Activated CD4-positive, alpha-beta T cell treated with anti-CD3 and anti-CD28 coated beads, Interleukin-2, amount 50 U/mL, for 4 hours (primary cell): ENCODE data around the gene GABRG3.

Source experiments
- DNase-seq, 2 experiments: peaks; one replicate each; pipeline ENCODE4 v3.0.0-alpha.2; 2020

GABRG3 gene

DNA sequence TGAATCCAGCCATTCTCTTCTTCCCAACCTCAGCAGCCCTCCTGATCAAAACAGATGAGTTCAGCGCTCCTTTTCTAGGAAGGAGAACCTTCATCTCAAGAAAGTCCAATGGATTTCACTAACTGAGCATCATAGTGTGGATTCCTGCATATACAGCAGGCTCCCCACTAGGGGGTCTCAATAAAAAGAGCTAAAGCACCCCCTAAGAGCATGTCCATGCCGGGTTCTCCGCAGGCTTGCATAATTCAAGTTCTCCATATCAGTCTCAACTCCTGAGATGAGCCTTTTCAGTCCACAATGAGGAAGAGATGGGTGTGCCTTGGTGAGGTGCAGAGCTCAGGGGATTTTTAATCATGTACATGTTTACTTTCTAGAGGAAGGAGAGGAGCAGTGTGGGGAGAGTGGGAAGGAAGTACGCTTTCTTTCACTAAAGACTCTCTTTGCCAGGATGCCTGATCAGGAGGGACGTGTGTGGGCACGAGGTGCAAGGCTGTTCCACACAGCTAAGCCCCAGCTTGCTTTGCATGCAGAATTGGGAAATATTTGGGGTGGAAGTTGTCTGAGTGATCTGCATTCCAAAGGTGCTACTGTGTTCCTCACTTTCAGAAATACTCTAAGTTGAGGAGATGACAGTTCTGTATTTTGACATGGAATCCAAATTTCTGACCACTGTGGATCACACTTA lies 564.6 kb downstream of the GABRG3 start:
- no peak for DNase-seq

DNA sequence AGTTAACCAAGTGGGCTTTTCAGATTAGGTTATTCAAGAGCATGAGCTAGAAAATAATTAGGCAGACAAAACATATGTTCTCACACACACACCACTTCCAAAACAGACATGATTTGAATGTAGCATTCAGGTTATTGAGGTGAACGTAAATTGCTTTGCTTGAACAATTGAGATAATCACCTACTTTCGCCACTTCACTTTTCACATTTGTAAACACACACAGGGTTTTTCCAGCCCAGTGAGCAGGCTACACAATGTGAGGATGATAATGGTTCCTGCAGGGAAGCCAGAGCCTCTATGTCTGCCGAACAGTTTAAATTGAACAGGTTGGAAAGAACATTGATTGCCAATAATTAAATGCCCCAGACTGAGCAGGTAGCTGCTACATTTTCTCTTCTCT lies 567.3 kb downstream of the GABRG3 start:
- DNase-seq: no peak

DNA sequence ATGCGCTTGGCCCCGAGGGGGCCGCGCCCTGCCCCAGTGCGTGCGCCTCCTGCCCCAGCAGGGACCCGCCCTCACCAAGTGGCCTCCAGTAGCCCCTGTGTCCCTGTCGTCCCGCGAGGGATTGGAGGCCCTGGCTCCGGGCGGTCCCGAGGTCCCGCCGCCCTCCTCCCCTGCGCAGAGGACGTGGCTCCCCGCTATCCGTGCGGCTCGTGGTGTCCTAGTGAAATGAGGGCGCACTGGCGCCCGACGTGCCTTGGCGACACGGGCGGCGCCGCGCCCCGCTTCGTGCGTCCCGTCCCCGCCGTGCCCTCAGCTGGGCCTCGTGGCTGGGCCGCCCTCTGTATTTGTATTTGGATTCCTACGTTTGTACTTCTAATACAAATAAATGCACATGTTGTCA lies 570.6 kb downstream of the GABRG3 start:
- DNase-seq: no peak

DNA sequence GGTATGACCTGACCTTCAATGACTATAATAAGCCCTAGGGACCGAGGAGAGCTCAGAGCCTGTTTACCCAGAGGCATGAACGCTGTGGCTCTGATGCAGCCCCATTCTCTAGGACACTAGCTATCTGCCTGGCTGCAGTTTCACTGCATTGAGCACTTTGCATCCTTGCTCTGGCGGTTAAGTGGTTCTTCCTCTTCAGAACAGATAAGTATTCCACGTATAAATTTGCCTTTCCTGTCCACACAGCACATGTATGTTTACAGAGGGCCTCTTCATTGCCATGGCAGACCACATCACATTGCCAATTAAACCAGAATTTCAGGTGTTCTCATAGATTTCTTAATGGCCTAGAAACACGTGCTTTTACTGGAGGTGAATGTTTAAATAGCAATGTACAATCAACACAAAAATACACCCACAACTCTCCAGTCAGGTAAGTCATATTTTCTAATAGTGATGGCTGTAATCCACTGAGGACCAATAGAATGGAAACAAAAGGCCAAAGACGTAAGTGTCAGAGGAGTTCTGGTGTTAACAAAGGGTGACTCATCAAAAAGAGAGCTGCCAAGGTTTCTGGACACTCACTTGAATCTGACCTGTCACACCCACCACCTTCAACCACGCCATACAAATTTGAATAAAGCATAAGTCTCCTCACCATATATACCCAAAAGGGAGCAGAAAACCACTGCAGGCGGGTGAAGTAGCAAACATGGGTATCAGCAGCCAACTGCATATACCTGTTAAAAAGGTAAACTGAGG lies 574.7 kb downstream of the GABRG3 start:
- DNase-seq: no peak

DNA sequence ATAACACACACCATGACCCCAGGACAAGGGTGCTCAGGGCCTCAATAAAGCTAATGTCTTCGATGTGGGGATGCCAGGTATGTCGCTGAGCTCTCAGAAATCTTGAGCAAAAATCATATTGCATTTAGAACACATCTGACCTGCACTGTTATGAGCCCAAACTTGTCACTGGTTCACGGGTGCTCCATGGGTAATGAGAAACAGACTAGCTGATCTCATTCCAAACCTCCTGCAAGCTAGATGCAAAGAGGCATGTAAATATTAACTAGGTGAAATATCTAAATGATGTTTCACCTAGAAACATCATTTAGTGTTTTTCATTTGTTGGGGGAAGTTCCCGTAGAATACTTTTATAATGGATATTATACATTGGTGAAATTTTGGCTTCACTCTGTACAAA lies 578.8 kb downstream of the GABRG3 start:
- no peak for DNase-seq

DNA sequence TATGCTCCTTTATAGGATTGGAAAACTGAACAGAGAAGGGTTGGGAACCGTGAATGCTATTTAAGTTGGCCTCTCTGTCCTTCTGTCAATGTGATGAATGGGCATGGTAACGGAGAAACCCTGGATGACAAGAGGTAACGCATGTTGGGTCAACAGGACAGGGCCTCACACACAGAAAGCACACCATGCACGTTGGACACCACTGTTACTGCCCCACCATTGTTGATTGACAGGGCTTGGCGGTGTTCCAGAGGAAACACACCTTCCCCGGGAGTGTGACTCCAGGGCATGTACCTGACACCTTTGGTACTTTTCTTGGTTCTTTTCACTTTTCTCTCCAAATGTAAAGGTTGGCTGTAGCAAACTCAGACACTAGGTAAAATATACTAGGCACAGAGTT lies 579.7 kb downstream of the GABRG3 start:
- DNase-seq: no peak

DNA sequence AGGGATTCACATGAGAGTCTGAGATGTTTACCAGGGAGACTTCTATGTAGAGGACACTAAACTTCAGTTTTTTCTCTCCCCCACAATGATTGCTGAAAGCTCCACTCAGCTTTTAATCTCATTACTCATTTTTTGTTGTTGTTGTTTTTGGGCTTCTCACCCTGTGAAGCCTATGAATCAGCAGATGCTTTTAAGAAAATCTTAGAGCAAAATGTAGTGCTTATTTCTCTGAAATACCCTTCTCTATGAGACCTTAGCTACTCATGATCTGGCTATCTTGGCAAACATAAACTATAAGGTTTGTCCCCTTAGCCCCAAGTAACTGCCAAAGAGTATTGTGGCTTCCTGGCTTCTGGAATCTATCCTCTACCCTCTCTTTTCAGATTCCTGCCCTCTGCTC lies 590.8 kb downstream of the GABRG3 start:
- no peak for DNase-seq

DNA sequence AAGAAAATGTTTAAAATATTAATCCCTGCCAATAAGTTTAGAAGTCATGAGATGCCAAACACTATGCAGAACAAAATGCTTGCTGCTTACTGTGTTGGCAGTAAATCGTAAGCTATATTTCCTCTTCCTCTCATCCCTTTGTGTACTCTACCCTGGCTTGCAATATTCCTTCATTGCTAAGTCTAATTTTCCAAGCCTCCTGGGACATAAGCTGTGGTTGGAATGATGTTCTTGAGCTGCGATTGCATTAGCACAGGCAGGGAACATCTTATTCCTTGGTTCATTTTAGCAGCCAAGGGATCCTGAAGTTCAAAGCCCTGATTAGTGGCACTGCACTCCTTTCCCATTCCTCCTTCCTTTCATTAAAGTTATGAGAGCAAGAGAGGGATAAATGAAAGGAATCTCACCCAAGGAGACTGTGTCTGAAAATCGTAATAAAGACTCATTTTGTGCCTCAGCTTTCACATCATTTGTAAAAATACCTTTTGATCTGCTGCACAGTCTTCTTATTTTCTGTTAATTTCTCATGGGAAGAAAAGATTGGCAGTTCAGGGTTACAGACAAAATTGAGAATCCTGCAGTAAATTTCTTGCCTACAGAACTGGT lies 592.9 kb downstream of the GABRG3 start:
- no peak for DNase-seq

DNA sequence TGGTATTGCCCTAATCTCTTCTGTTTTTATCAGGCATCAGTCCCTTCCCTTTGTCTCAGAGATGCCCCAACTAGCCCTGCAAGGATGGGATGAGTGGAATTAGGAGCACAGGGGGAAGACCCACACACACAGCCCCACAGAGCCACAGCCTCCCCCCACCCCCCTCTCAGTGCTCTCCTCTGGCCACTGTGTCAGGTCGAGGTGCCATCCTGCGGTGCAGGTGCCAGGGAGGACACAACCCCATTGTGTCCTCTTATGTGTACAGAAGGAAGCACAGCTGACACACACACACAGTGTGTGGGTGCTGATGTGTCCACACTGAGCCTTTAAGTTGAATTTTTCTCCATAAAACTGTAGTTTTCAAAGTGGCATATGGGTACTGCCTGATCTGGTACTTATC lies 593.7 kb downstream of the GABRG3 start:
- no peak for DNase-seq

DNA sequence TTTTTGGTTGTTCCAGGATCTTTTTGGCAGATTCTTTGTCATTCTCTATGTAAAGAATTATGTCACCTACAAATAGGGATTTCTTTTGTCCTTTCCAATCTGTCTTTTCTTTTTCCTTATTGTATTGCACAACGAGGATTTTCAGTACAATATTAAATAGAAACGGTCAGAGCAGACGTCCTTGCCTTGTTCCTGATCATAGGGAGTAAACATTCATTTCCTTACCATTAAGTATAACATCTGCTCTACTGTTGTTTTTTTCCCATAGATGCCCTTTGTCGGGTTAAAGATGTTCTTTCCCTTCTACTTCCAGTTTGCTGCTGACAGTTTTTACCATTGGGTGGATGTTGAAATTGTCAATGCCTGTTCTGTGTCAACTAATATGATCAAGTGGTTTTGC lies 599.8 kb downstream of the GABRG3 start:
- no peak for DNase-seq

DNA sequence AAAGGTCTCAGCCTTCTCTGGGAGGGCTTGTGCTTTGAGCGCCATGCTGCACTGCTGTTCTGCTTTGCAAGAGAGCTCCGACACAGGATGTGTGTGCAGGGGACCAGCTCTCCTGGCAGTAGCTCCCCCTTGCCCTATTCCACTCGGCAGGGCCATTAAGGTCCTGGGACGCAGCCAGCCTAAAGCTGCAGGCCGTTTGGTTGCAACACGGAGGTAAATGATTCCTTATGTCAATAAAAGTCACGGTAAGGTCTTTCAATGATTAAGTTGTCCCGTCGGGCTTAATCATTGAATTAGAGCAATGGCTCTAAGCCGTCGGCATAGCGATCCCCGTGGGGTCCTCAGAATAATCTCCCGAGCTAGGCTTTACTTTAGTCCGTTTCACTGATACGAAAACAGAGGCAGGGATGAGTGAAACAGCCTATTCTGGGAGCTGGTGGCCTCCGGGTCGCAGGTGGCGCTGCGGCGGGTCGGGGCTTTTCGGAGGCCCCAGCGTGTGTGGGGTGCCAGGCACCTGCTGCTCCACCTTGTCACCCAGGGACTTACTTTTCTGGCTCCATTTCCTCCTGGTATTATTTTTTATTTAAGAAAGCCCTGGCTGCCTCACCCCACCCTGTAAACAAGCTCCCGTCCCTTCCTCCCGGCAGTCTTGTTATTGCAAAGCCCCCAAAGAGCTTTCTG lies 603.0 kb downstream of the GABRG3 start:
- no peak for DNase-seq

DNA sequence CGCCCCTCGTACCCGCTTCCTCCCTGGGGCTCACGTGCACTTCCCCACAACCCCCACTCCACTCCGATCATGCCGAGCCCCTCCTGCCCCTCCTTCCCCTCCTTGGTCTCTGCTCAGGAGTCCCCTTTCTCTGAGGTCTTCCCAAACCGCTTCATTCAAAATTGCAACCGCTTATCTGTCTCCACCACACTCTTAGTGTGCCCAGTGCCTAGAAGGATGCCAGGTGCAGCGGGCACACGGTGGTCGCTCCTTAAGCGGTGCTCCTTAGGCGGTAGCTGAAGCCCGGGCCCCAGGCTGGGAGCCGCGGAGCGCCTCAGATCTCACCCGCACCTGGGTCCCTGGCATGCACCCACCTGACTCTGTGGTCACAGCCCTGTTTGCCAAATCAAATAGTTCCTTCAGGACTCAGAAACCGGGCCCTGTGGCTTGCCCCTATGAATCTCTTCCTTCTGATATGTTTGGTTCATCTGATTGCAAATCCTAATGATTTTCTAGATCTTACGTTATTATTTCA lies 603.6 kb downstream of the GABRG3 start:
- DNase-seq: no peak

DNA sequence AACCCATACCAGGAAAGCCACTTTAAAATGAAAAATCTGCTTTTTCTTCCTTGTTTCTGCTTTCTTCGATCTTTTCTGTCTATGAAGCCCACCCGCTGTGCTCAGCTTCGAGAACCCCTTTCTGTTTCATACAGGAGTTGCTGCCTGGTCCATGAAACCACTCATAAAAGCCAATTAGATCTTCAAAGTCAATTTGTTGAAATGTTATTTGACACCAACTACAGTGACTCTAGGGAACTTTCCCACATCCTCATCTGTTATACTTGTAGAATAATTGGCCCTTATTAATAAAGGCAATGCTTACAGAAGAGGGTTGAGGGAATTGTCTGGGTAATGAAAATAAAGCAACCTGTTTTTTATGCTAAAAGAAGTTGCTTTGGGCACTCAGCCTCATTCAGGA lies 604.5 kb downstream of the GABRG3 start:
- DNase-seq: no peak

DNA sequence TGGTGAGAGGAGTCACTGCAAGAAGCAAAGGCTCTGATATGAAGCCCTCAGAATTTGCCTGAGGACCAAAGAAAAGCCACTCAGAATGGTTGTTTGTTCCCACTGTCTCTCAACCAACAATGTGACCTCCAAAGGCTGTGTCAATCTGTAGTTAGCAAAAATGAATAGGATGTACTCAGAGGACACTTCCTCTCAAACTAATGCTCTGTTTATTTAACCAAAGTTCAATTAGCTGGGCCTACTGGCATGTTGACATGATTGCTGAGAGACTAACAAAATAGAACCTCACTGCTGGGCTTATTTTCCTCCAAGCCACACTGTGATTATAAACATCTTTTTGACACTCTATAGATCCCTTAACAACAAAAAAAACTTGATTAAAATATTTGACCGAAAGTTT lies 605.6 kb downstream of the GABRG3 start:
- no peak for DNase-seq

DNA sequence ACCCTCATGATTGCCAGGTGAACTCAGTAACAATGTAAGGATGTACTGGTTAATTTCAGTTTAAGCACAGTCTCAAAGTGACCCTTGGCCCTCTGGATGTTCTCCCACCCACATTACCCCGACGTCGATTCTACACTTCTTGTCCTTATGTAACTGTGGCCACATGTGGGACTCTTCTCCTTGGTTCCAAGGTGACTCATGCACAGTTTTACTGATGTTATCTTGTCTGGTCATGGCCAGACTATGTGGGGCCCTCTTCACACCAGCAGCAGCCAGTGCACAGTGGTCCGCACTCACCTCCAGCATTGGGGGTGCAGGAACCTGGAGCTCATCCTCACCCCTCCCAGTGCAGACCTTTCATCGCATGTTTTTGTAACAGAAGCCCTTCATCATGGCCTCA lies 608.8 kb downstream of the GABRG3 start:
- DNase-seq: no peak

DNA sequence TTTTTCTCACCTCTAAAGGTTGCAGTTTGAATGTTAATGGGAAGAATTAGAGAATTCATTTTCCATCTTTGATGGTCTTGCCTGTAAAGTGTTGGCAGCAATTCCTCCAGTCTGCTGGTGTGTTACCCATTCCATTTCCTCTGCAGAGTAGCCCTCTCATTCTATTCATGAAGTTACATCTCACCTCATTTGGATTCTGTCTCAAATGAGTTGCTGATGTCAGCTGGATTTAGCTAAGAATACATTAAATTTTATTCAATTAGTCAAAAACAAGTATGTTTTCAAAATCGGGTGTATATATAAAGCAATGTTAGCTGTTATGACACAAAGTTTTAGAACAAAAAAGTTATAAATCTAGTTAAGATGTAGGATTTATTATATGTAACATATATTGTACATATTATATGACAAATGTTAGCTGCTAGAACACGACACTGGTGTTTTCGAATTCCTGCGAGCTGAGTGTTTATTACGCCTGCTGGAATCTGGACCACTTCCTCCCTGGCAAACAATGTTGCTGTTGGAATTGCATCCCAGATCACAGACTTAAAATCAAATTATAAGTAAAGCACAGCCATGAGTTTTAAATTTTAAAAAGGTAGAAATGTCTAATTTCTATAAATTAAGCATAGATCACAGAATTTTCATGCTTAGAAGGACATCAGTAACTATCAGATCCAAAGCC lies 611.9 kb downstream of the GABRG3 start:
- DNase-seq: no peak

DNA sequence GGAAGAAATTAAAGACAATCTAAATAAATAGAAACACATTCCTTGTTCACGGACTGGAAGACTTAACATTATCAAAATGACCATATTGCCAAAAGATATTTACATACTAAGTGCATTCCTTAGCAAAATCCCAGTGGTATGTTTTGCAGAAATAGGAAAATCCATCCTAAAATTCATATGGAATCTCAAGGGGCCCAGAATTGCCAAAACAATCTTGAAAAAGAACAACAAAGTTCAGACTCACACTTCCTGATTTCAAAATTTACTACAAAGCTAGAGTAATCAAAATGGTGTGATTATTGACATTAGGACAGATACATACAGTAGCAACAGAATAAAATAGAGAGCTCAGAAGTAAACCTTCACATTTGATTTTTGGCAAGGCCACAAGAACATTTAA lies 612.7 kb downstream of the GABRG3 start:
- no peak for DNase-seq

DNA sequence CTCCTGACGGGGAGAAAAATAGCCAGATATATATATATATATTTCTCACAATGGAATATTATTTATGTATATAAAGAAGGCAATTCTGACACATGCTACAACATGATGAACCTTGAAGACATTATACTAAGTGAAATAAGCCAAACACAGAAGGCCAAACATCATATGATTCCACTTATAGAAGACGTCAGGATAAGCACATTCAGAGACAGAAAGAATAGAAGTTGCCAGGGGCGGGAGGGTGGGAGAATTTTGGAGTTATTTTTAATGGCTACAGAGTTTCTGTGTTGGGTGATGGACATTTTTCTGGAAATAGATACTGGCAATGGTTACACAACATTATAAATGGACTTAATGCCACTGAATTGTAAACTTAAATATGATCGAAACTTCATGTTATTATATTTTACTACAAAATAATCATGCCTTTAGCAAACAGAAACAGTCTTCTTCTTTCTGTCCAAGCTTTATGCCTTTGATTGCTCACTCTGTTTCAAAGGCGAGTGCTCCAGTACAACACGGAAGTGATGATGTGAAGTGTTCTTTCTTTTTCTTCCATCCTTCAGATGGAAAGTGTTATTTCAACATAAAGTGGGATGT lies 614.2 kb downstream of the GABRG3 start:
- DNase-seq: no peak

DNA sequence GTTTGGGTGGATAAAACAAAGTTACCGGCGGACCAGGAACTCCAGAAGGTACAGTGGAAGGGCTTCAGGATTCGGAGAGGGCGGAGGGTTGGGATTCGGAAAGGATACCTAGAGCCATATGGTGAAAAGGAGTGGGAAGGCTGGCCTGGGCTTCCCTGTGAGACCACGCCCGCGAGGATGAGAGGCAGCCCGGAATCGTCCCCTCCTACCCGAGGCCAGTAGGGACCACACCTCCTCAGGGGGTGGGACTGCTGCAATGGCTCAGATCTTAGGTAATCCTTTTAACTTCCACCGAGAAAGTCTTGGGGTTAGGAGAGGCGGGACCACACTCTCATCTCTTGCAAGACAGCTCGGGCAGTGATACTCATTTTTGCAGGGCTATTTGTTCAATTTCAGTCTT lies 616.8 kb downstream of the GABRG3 start:
- no peak for DNase-seq

DNA sequence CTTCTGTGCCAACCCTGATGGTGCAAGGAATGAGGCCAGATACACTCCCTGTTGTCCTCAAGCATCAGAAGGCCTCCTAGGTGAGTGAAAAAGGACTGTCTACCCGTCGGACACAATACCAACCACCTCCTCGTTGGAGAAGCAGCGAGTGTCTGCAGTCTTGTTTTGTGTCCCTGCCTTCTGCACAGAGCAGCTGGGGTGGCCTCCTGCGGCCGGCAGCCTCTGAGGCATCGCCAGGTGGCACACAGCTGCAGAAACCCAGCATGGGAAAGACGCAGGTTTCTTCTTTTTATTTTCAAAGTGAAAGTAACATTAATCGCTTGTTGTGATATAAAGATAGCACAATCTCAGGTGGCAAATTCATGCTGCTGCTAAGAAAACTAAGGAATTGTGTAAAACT lies 618.3 kb downstream of the GABRG3 start:
- DNase-seq: no peak

DNA sequence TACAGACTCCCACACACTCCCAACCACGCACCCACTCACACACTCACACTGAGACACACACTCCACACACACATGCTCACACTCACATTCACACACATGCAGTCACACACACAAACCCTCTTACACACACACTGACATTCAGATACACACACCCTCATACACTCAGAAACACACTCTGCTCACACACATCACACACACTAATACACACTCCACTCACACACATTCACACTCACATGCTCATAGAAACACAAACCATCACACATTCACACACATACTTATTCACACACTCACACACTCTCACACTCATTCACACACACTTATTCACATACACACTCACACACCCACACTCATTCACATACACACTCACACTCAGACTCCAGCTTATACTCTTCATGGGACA lies 618.8 kb downstream of the GABRG3 start:
- DNase-seq: no peak
